ENCODE results near the gene NOB1. TPM values are rescaled to one million over a fixed set of nuclear protein-coding genes. Genes with fewer than 3 reads are reported as not detected.

NOB1 gene
- total and polyA plus RNA-seq, 9 of the 15 experiments (the other 6 are each of a cell fraction or from before 2014, with no cell fraction given): 42.4 to 148 (median 116) TPM

- intact Hi-C loops (cut with micrococcal nuclease): loop anchor here (1.0 kb wide), 4 partner anchors 27 to 358 kb away; no protein-coding TSS in a partner anchor
- ATAC-seq (no peak), DNase-seq (ENCODE audit: extremely low read depth in 1 of 4, low spot score in 3 of 4) (no peak), FAIRE-seq (no peak)
- in situ Hi-C loops (cut with MboI): loop anchor here (5.0 kb wide), 1 partner anchor 42 kb away; no protein-coding TSS in a partner anchor
- BruUV-seq (replicated peaks): no TSS peak
- Histone ChIP-seq H3K36me3 (ENCODE audit: control insufficient read depth, insufficient read depth, low read length) (peaks cover 42% of the 10 kb centered on the region), H3K9me3 (replicated peaks; ENCODE audit: control insufficient read depth, insufficient read depth, low read depth, low read length) (no peaks in the 10 kb centered on the region; the same call in 1 of the 2 replicates), H3K79me2 (ENCODE audit: control insufficient read depth, insufficient read depth, low read length) (peaks cover 50% of the 10 kb centered on the region), H3K27ac (ENCODE audit: extremely low read depth, low read depth, low read length) (peak overlapping the region; percentile 84), H3K27me3 (ENCODE audit: control insufficient read depth in 2 of 2, insufficient read depth in 2 of 2, low read length in 2 of 2) (no peaks in the 10 kb centered on the region), H3K4me1 (replicated peaks in 1 of 2; ENCODE audit: control insufficient read depth in 2 of 2, insufficient read depth in 2 of 2, low read length in 2 of 2) (peaks cover 5 to 14% of the 10 kb centered on the region in 2 experiments; a peak in 4 of 5 replicates), H3K9ac (ENCODE audit: insufficient read depth in 1 of 2, low read depth in 2 of 2, low read length in 2 of 2) (peak overlapping the region; percentile 97 to 99), H3K4me3 (peak overlapping the region; percentile 95), H4K20me1 (replicated peaks; ENCODE audit: control insufficient read depth, insufficient read depth, low read length) (no peaks in the 10 kb centered on the region), H3K9me1 (ENCODE audit: control insufficient read depth, insufficient read depth, low read length) (no peaks in the 10 kb centered on the region), H3K4me2 (ENCODE audit: insufficient read depth, low read length) (peak overlapping the region; percentile 98), H2AFZ (ENCODE audit: low read depth, low read length) (peak overlapping the region; percentile 94)
- CTCF ChIA-PET (ENCODE audit: low intra/inter-chr PET ratio): interaction anchor here (1.5 to 1.8 kb wide), 2 partner anchors 45 to 358 kb away, joined by 7 to 29 read pairs; no protein-coding TSS in a partner anchor
- peak; percentile 84 for TF ChIP-seq RBM25 (IDR thresholded peaks at IDR 0.05; ENCODE audit: low read depth, low read length, severe bottlenecking)
- no peak for TF ChIP-seq ARID3B (CRISPR knock-in tag; IDR thresholded peaks at IDR 0.05; ENCODE audit: borderline replicate concordance)
- TF ChIP-seq RCOR1 (IDR thresholded peaks at IDR 0.05; ENCODE audit: borderline replicate concordance in 1 of 2, low read depth in 2 of 2, low read length in 2 of 2): peak in 1 of 2 experiments; percentile 63; a peak in 2 of 4 replicates
- TF ChIP-seq BCOR (IDR thresholded peaks at IDR 0.05): peak; percentile 58; the same call in 1 of the 2 replicates
- TF ChIP-seq ZNF354B (CRISPR knock-in tag; IDR thresholded peaks at IDR 0.05): no peak
- TF ChIP-seq ARID1B (IDR thresholded peaks at IDR 0.05): no peak
- TF ChIP-seq L3MBTL2 (IDR thresholded peaks at IDR 0.05): no peak
- no peak for TF ChIP-seq PCBP1 (IDR thresholded peaks at IDR 0.05; ENCODE audit: low read depth, low read length, poor library complexity, severe bottlenecking)
- TF ChIP-seq JUNB (CRISPR knock-in tag; conservative IDR thresholded peaks at IDR 0.05): no peak
- no peak for TF ChIP-seq XRCC5 (IDR thresholded peaks at IDR 0.05; ENCODE audit: low read depth, low read length)
- peak; percentile 80; the same call in 1 of the 2 replicates for TF ChIP-seq ADNP (tag; IDR thresholded peaks at IDR 0.05)
- no peak for TF ChIP-seq POLR2A (conservative IDR thresholded peaks at IDR 0.05)
- TF ChIP-seq ZNF436 (CRISPR knock-in tag; IDR thresholded peaks at IDR 0.05): no peak
- TF ChIP-seq ZBTB11 (CRISPR knock-in tag; IDR thresholded peaks at IDR 0.05): no peak
- WGBS (ENCODE audit: insufficient coverage, low coverage, missing lambda C conversion rate): 0% methylated on average over 4 of the region's 4 CpGs
- POLR2A ChIA-PET: interaction anchor here (0.5 to 4.0 kb wide), 12 partner anchors 8 to 50 kb away, joined by 3 to 56 read pairs (median 5); partner anchors contain the start of gene NQO1
Measured at GRCh38 chr16:69754143-69754468, 620 bp downstream of the NOB1 start.

Measured in K562 (cell line).